ENCODE data around the gene KIR3DL3.
"Not testable (repeated sequence)": the region's sequence is repeated elsewhere in the genome, so short reads cannot be mapped to it uniquely, and the experiment has no call there.

Gene KIR3DL3

GRCh38 chr19:54764219-54764618 lies 40.0 kb downstream of the KIR3DL3 start:
- not testable (repeated sequence) for H3K4me3 ChIP-seq (ENCODE audit: low read depth, low read length); H2BK12ac ChIP-seq (ENCODE audit: low read length); H2AFZ ChIP-seq (ENCODE audit: insufficient read depth, low read length, poor library complexity); H3K36me3 ChIP-seq (ENCODE audit: control insufficient read depth in 1 of 2, insufficient read depth in 2 of 2, low read length in 2 of 2); H3K9me3 ChIP-seq (ENCODE audit: insufficient read depth, low read depth, low read length); H2BK120ac ChIP-seq (ENCODE audit: insufficient read depth, low read length, poor library complexity); H3K79me1 ChIP-seq (ENCODE audit: low read length); H3K4me2 ChIP-seq (ENCODE audit: low read length); H4K8ac ChIP-seq (ENCODE audit: low read depth, low read length); H4K91ac ChIP-seq (ENCODE audit: low read depth, low read length); H2BK5ac ChIP-seq (ENCODE audit: low read depth, low read length, poor library complexity); H4K12ac ChIP-seq (ENCODE audit: low read depth, low read length); H3K27me3 ChIP-seq (ENCODE audit: insufficient read depth, low read length); H3K18ac ChIP-seq (ENCODE audit: low read length); H3K23ac ChIP-seq (ENCODE audit: low read length); H3K4me1 ChIP-seq (ENCODE audit: control insufficient read depth in 1 of 2, insufficient read depth in 2 of 2, low read length in 2 of 2); H3K4ac ChIP-seq (ENCODE audit: low read depth, low read length); H3K27ac ChIP-seq (ENCODE audit: low read depth, low read length); H3K79me2 ChIP-seq (ENCODE audit: control insufficient read depth, insufficient read depth, low read length, poor library complexity); H3K9ac ChIP-seq (ENCODE audit: low read length); H3K14ac ChIP-seq (ENCODE audit: low read length); H2AK5ac ChIP-seq (ENCODE audit: low read length)
- no CpG with 5 or more reads among the region's 8 CpGs for WGBS (ENCODE audit: extremely low coverage, insufficient coverage, insufficient read length)
- peak in 1 of 2 donors; percentile 21 for DNase-seq

DNA sequence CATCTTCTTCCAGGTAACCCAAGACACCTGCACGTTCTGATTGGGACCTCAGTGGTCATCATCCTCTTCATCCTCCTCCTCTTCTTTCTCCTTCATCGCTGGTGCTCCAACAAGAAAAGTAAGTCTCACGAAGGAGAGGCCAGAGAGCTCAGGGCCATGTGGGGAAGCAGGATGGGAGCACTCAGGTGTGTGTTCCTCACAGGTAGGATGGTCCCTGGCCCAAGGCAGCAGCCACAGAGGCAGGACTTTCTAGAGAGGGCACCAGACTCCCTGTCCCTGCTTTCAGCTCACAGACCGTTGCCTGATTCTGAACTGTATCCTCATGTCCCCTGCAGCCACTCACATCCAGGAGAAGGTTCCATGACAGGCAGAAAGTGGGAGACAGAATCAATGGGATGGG lies 42.2 kb downstream of the KIR3DL3 start:
- H4K8ac ChIP-seq (ENCODE audit: low read depth, low read length); DNase-seq; H3K79me2 ChIP-seq (ENCODE audit: control insufficient read depth, insufficient read depth, low read length, poor library complexity); H2AFZ ChIP-seq (ENCODE audit: insufficient read depth, low read length, poor library complexity); H3K36me3 ChIP-seq (ENCODE audit: control insufficient read depth in 1 of 2, insufficient read depth in 2 of 2, low read length in 2 of 2); H3K4me1 ChIP-seq (ENCODE audit: control insufficient read depth in 1 of 2, insufficient read depth in 2 of 2, low read length in 2 of 2); H3K18ac ChIP-seq (ENCODE audit: low read length); H2BK5ac ChIP-seq (ENCODE audit: low read depth, low read length, poor library complexity); H3K4me2 ChIP-seq (ENCODE audit: low read length); H2BK120ac ChIP-seq (ENCODE audit: insufficient read depth, low read length, poor library complexity); H3K27ac ChIP-seq (ENCODE audit: low read depth, low read length); H3K23ac ChIP-seq (ENCODE audit: low read length); H2AK5ac ChIP-seq (ENCODE audit: low read length); H3K9ac ChIP-seq (ENCODE audit: low read length); H3K79me1 ChIP-seq (ENCODE audit: low read length); H4K91ac ChIP-seq (ENCODE audit: low read depth, low read length); H3K4me3 ChIP-seq (ENCODE audit: low read depth, low read length); H3K4ac ChIP-seq (ENCODE audit: low read depth, low read length); H3K14ac ChIP-seq (ENCODE audit: low read length); H4K12ac ChIP-seq (ENCODE audit: low read depth, low read length); H2BK12ac ChIP-seq (ENCODE audit: low read length); H3K27me3 ChIP-seq (ENCODE audit: insufficient read depth, low read length): not testable (repeated sequence)
- H3K9me3 ChIP-seq (ENCODE audit: insufficient read depth, low read depth, low read length): peaks cover 25% of the 10 kb centered on the region
- WGBS (ENCODE audit: extremely low coverage, insufficient coverage, insufficient read length): no CpG with 5 or more reads among the region's 4 CpGs

GRCh38 chr19:54769646-54770045 lies 45.4 kb downstream of the KIR3DL3 start, which contains the start of gene KIR2DL1:
Gene KIR2DL1 (plus strand): TSS chr19:54769793. CDS start chr19:54769851, 58 bp downstream.
- H3K79me2 ChIP-seq (ENCODE audit: control insufficient read depth, insufficient read depth, low read length, poor library complexity); H4K91ac ChIP-seq (ENCODE audit: low read depth, low read length); H2AK5ac ChIP-seq (ENCODE audit: low read length); H3K18ac ChIP-seq (ENCODE audit: low read length); H4K12ac ChIP-seq (ENCODE audit: low read depth, low read length); H2AFZ ChIP-seq (ENCODE audit: insufficient read depth, low read length, poor library complexity); H3K14ac ChIP-seq (ENCODE audit: low read length); H3K4me2 ChIP-seq (ENCODE audit: low read length); H2BK12ac ChIP-seq (ENCODE audit: low read length); H3K27ac ChIP-seq (ENCODE audit: low read depth, low read length); H3K4me3 ChIP-seq (ENCODE audit: low read depth, low read length); H3K4ac ChIP-seq (ENCODE audit: low read depth, low read length); H4K8ac ChIP-seq (ENCODE audit: low read depth, low read length); H2BK120ac ChIP-seq (ENCODE audit: insufficient read depth, low read length, poor library complexity); H3K36me3 ChIP-seq (ENCODE audit: control insufficient read depth in 1 of 2, insufficient read depth in 2 of 2, low read length in 2 of 2); H3K23ac ChIP-seq (ENCODE audit: low read length); H2BK5ac ChIP-seq (ENCODE audit: low read depth, low read length, poor library complexity); H3K27me3 ChIP-seq (ENCODE audit: insufficient read depth, low read length); H3K9ac ChIP-seq (ENCODE audit: low read length); H3K4me1 ChIP-seq (ENCODE audit: control insufficient read depth in 1 of 2, insufficient read depth in 2 of 2, low read length in 2 of 2); DNase-seq; H3K79me1 ChIP-seq (ENCODE audit: low read length): not testable (repeated sequence)
- H3K9me3 ChIP-seq (ENCODE audit: insufficient read depth, low read depth, low read length): peaks cover 38% of the 10 kb centered on the region
- no CpG with 5 or more reads among the region's 15 CpGs for WGBS (ENCODE audit: extremely low coverage, insufficient coverage, insufficient read length)

- not testable (repeated sequence) for H3K14ac ChIP-seq (ENCODE audit: low read length); H3K4me2 ChIP-seq (ENCODE audit: low read length); H3K36me3 ChIP-seq (ENCODE audit: control insufficient read depth in 1 of 2, insufficient read depth in 2 of 2, low read length in 2 of 2); H2AFZ ChIP-seq (ENCODE audit: insufficient read depth, low read length, poor library complexity); H4K91ac ChIP-seq (ENCODE audit: low read depth, low read length); H3K79me2 ChIP-seq (ENCODE audit: control insufficient read depth, insufficient read depth, low read length, poor library complexity); H2AK5ac ChIP-seq (ENCODE audit: low read length); H2BK12ac ChIP-seq (ENCODE audit: low read length); H3K23ac ChIP-seq (ENCODE audit: low read length); H3K4ac ChIP-seq (ENCODE audit: low read depth, low read length); H4K8ac ChIP-seq (ENCODE audit: low read depth, low read length); DNase-seq; H3K79me1 ChIP-seq (ENCODE audit: low read length); H4K12ac ChIP-seq (ENCODE audit: low read depth, low read length); H3K9ac ChIP-seq (ENCODE audit: low read length); H3K18ac ChIP-seq (ENCODE audit: low read length); H2BK120ac ChIP-seq (ENCODE audit: insufficient read depth, low read length, poor library complexity); H3K4me3 ChIP-seq (ENCODE audit: low read depth, low read length); H3K27ac ChIP-seq (ENCODE audit: low read depth, low read length); H3K4me1 ChIP-seq (ENCODE audit: control insufficient read depth in 1 of 2, insufficient read depth in 2 of 2, low read length in 2 of 2); H3K27me3 ChIP-seq (ENCODE audit: insufficient read depth, low read length); H2BK5ac ChIP-seq (ENCODE audit: low read depth, low read length, poor library complexity)
- H3K9me3 ChIP-seq (ENCODE audit: insufficient read depth, low read depth, low read length): peaks cover 39% of the 10 kb centered on the region
- no CpG with 5 or more reads among the region's 4 CpGs for WGBS (ENCODE audit: extremely low coverage, insufficient coverage, insufficient read length)
Measured at GRCh38 chr19:54770511-54770910, 46.3 kb downstream of the KIR3DL3 start.
